ENCODE data around the gene NUDT4. TPM values are rescaled to one million over a fixed set of nuclear protein-coding genes. Genes with fewer than 3 reads are reported as not detected.

NUDT4 gene
- polyA plus RNA-seq, 1 of the 3 experiments (the other 2 are of a cell fraction), result 19.8 TPM

GRCh38 chr12:93379981-93380361 is 2.2 kb downstream of the NUDT4 start:
- H3K4me3 ChIP-seq (ENCODE audit: low read depth in 2 of 2, low read length in 1 of 2), result peak overlapping the region; percentile 73 to 88
- H3K4me1 ChIP-seq (ENCODE audit: control insufficient read depth in 1 of 2, insufficient read depth in 2 of 2, low read depth in 1 of 2, low read length in 1 of 2), result peaks cover 9 to 15% of the 10 kb centered on the region in 2 experiments; a peak in 3 of 4 replicates
- peaks cover 62% of the 10 kb centered on the region for H4K20me1 ChIP-seq (ENCODE audit: insufficient read depth)
- peaks cover 69% of the 10 kb centered on the region for H3K79me2 ChIP-seq (ENCODE audit: insufficient read depth)
- POLR2A ChIA-PET, result no interaction called here
- H3K9ac ChIP-seq, result peak overlapping the region; percentile 85
- peak overlapping the region; percentile 86 to 88; a peak in 3 of 4 replicates for H3K27ac ChIP-seq (ENCODE audit: low read depth in 2 of 2, low read length in 1 of 2)
- H3K9me3 ChIP-seq, result no peaks in the 10 kb centered on the region
- no peak for DNase-seq
- no peaks in the 10 kb centered on the region for H3K9me2 ChIP-seq
- peaks cover 11% of the 10 kb centered on the region for H3F3A ChIP-seq (replicated peaks; ENCODE audit: insufficient read depth)
- H3K27me3 ChIP-seq (ENCODE audit: insufficient read depth), result no peaks in the 10 kb centered on the region
- CTCF ChIA-PET, result interaction anchor here (0.7 to 2.0 kb wide), 18 partner anchors 9 to 484 kb away, joined by 3 to 23 read pairs (median 3); no protein-coding TSS in a partner anchor
- H3K4me2 ChIP-seq, result peak overlapping the region; percentile 82
- peaks cover 1 to 14% of the 10 kb centered on the region in 2 experiments for H3K36me3 ChIP-seq (replicated peaks in 1 of 2; ENCODE audit: control insufficient read depth in 1 of 2, insufficient read depth in 2 of 2, low read length in 1 of 2)
- no peak overlapping the region; the same call in 1 of the 2 replicates for H2AFZ ChIP-seq (ENCODE audit: low read depth)
- no peak for TF ChIP-seq RAD21 (IDR thresholded peaks at IDR 0.05; ENCODE audit: low read length)
- TF ChIP-seq CHD2 (IDR thresholded peaks at IDR 0.05; ENCODE audit: low read length, partially characterized antibody), result no peak
- no peak for TF ChIP-seq IRF3 (IDR thresholded peaks at IDR 0.05; ENCODE audit: low read depth, low read length)

GRCh38 chr12:93380480-93381121 is 2.9 kb downstream of the NUDT4 start:
- Histone ChIP-seq H3K4me1 (ENCODE audit: control insufficient read depth in 1 of 2, insufficient read depth in 2 of 2, low read depth in 1 of 2, low read length in 1 of 2) (peaks cover 9 to 15% of the 10 kb centered on the region in 2 experiments; a peak in 3 of 4 replicates), H3K9ac (peak overlapping the region; percentile 85), H3K36me3 (replicated peaks in 1 of 2; ENCODE audit: control insufficient read depth in 1 of 2, insufficient read depth in 2 of 2, low read length in 1 of 2) (peaks cover 5 to 14% of the 10 kb centered on the region in 2 experiments), H3K4me2 (peak overlapping the region; percentile 82), H3K9me2 (no peaks in the 10 kb centered on the region), H3F3A (replicated peaks; ENCODE audit: insufficient read depth) (peaks cover 11% of the 10 kb centered on the region), H4K20me1 (ENCODE audit: insufficient read depth) (peaks cover 68% of the 10 kb centered on the region), H2AFZ (ENCODE audit: low read depth) (no peak overlapping the region), H3K4me3 (ENCODE audit: low read depth in 2 of 2, low read length in 1 of 2) (peak overlapping the region; percentile 73 to 88), H3K27me3 (ENCODE audit: insufficient read depth) (no peaks in the 10 kb centered on the region), H3K79me2 (ENCODE audit: insufficient read depth) (peaks cover 75% of the 10 kb centered on the region), H3K9me3 (no peaks in the 10 kb centered on the region), H3K27ac (ENCODE audit: low read depth in 2 of 2, low read length in 1 of 2) (peak overlapping the region; percentile 86 to 88)
- ChIA-PET POLR2A (no interaction called here), CTCF (interaction anchor here (0.6 to 2.0 kb wide), 23 partner anchors 9 to 485 kb away, joined by 3 to 23 read pairs (median 3); no protein-coding TSS in a partner anchor)
- DNase-seq, result peak; percentile 50
- WGBS (ENCODE audit: low lambda C conversion rate), result 79% methylated on average over 2 of the region's 2 CpGs
- TF ChIP-seq EP300 (IDR thresholded peaks at IDR 0.05; ENCODE audit: borderline replicate concordance in 1 of 2, low read depth in 1 of 2, low read length in 1 of 2), result no peak
- TF ChIP-seq REST (IDR thresholded peaks at IDR 0.05; ENCODE audit: low read depth, low read length), result no peak
- 0 out of 2 replicates have a peak, but pooled peaks have one; percentile 26 for TF ChIP-seq FOXM1 (IDR thresholded peaks at IDR 0.05; ENCODE audit: low read depth)
- peak; percentile 55 for TF ChIP-seq CTCF (IDR thresholded peaks at IDR 0.05)
- TF ChIP-seq NFIC (IDR thresholded peaks at IDR 0.05; ENCODE audit: borderline replicate concordance), result no peak
- no peak for TF ChIP-seq IRF3 (IDR thresholded peaks at IDR 0.05; ENCODE audit: low read depth, low read length)
- TF ChIP-seq MEF2A (IDR thresholded peaks at IDR 0.05; ENCODE audit: borderline replicate concordance, low read depth), result no peak
- TF ChIP-seq TCF12 (IDR thresholded peaks at IDR 0.05), result peak; percentile 72
- peak; percentile 51; the same call in 1 of the 2 replicates for TF ChIP-seq FOSL2 (IDR thresholded peaks at IDR 0.05; ENCODE audit: borderline replicate concordance, low read depth)
- no peak for TF ChIP-seq YY1 (IDR thresholded peaks at IDR 0.05; ENCODE audit: low read depth)
- peak; percentile 44; the same call in 1 of the 2 replicates for TF ChIP-seq JUND (IDR thresholded peaks at IDR 0.05)
- TF ChIP-seq RAD21 (IDR thresholded peaks at IDR 0.05; ENCODE audit: low read length), result peak; percentile 69
- TF ChIP-seq SIN3A (IDR thresholded peaks at IDR 0.05; ENCODE audit: borderline replicate concordance, low read depth, low read length), result no peak
- TF ChIP-seq SMC3 (IDR thresholded peaks at IDR 0.05; ENCODE audit: low read depth, low read length), result peak; percentile 44; the same call in 1 of the 2 replicates
- TF ChIP-seq PBX3 (IDR thresholded peaks at IDR 0.05), result peak; percentile 17; the same call in 1 of the 2 replicates
- TF ChIP-seq POLR2AphosphoS5 (IDR thresholded peaks at IDR 0.05; ENCODE audit: low read depth, low read length), result peak; percentile 45; the same call in 1 of the 2 replicates

Data from SK-N-SH (cell line).